ENCODE results near the gene SH2D5. TPM values are rescaled to one million over a fixed set of nuclear protein-coding genes. Genes with fewer than 3 reads are reported as not detected.

SH2D5 gene
- total RNA-seq, 1 experiment from 2014 or later, result 10.4 TPM

- Histone ChIP-seq H3K79me2 (ENCODE audit: insufficient read depth, low read length) (peaks cover 5% of the 10 kb centered on the region; the same call in 1 of the 2 replicates), H3K4me2 (ENCODE audit: low read length) (no peak overlapping the region), H4K20me1 (ENCODE audit: insufficient read depth) (no peaks in the 10 kb centered on the region), H3K27me3 (ENCODE audit: insufficient read depth, low read length) (no peaks in the 10 kb centered on the region), H2AFZ (ENCODE audit: low read depth, low read length, poor library complexity, severe bottlenecking) (no peak overlapping the region), H3K9me3 (ENCODE audit: control insufficient read depth in 1 of 2, insufficient read depth in 1 of 2, low read depth in 1 of 2, low read length in 2 of 2) (no peaks in the 10 kb centered on the region), H3K4me3 (replicated peaks in 1 of 2; ENCODE audit: low read depth in 1 of 2, low read length in 2 of 2) (no peak overlapping the region), H3K36me3 (ENCODE audit: control insufficient read depth in 1 of 2, insufficient read depth in 2 of 2, low read length in 2 of 2) (no peaks in the 10 kb centered on the region), H3K9ac (ENCODE audit: low read length) (no peak overlapping the region), H3K4me1 (ENCODE audit: control insufficient read depth in 1 of 2, insufficient read depth in 2 of 2, low read length in 2 of 2) (peaks cover 17 to 65% of the 10 kb centered on the region in 2 experiments), H3K9me2 (ENCODE audit: insufficient read depth) (no peaks in the 10 kb centered on the region), H3K27ac (ENCODE audit: low read depth, low read length) (no peak overlapping the region)
- intact Hi-C loops (cut with micrococcal nuclease), result no loop called here
- no TSS peak for BruUV-seq (replicated peaks)
- ATAC-seq, result no peak
- TF ChIP-seq REST (IDR thresholded peaks at IDR 0.05; ENCODE audit: low read depth) (no peak), ZNF274 (IDR thresholded peaks at IDR 0.05; ENCODE audit: low read depth, low read length) (no peak), JUND (IDR thresholded peaks at IDR 0.05) (no peak), EZH2phosphoT487 (IDR thresholded peaks at IDR 0.05; ENCODE audit: borderline replicate concordance) (no peak)
- RAD21 ChIA-PET (ENCODE audit: low non-redundant PET in 1 of 2, low total read pairs in 2 of 2, uncharacterized antibody in 2 of 2, unreplicated experiment in 2 of 2), result interaction anchor here in 1 of 2 experiments (1.6 kb wide), 1 partner anchor 33 kb away, joined by 3 read pairs; no protein-coding TSS in a partner anchor
- no peak for DNase-seq (ENCODE audit: low read depth, low spot score)
- POLR2A ChIA-PET, result no interaction called here
- CTCF ChIA-PET, result interaction anchor here (1.7 kb wide), 1 partner anchor 33 kb away, joined by 7 read pairs; no protein-coding TSS in a partner anchor
Observed at GRCh38 chr1:20729155-20729931, 3.2 kb downstream of the SH2D5 start.
